ENCODE results near the gene SOD2. TPM values are rescaled to one million over a fixed set of nuclear protein-coding genes. Genes with fewer than 3 reads are reported as not detected.
"Not testable (repeated sequence)": the region's sequence is repeated elsewhere in the genome, so short reads cannot be mapped to it uniquely, and the experiment has no call there.

The SOD2 gene
- total RNA-seq, 1 experiment from 2014 or later = 180 TPM

- no peak overlapping the region for H3K27ac ChIP-seq (ENCODE audit: low read length)
- in situ Hi-C loops (cut with HindIII; ENCODE audit: low pct_unique_long_range_greater_than_20kb, low sequenced_read_pairs) (no loop called here), intact Hi-C loops (cut with micrococcal nuclease; ENCODE audit: unreplicated experiment) (no loop called here)
- H3K36me3 ChIP-seq (ENCODE audit: control insufficient read depth, insufficient read depth, low read length) = no peaks in the 10 kb centered on the region
- no peak overlapping the region for H3K4me3 ChIP-seq (ENCODE audit: low read depth in 2 of 2, low read length in 2 of 2)
- TF ChIP-seq, protein P1, sequence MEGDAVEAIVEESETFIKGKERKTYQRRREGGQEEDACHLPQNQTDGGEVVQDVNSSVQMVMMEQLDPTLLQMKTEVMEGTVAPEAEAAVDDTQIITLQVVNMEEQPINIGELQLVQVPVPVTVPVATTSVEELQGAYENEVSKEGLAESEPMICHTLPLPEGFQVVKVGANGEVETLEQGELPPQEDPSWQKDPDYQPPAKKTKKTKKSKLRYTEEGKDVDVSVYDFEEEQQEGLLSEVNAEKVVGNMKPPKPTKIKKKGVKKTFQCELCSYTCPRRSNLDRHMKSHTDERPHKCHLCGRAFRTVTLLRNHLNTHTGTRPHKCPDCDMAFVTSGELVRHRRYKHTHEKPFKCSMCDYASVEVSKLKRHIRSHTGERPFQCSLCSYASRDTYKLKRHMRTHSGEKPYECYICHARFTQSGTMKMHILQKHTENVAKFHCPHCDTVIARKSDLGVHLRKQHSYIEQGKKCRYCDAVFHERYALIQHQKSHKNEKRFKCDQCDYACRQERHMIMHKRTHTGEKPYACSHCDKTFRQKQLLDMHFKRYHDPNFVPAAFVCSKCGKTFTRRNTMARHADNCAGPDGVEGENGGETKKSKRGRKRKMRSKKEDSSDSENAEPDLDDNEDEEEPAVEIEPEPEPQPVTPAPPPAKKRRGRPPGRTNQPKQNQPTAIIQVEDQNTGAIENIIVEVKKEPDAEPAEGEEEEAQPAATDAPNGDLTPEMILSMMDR (IDR thresholded peaks at IDR 0.05) = no peak
- TF ChIP-seq TCF7L2 (IDR thresholded peaks at IDR 0.05; ENCODE audit: low read depth, low read length) (no peak), SIN3A (IDR thresholded peaks at IDR 0.05; ENCODE audit: borderline replicate concordance, insufficient read depth, low read depth, low read length) (no peak), POLR2AphosphoS5 (IDR thresholded peaks at IDR 0.05; ENCODE audit: low read depth, low read length) (no peak)
- TF ChIP-seq, protein P2, sequence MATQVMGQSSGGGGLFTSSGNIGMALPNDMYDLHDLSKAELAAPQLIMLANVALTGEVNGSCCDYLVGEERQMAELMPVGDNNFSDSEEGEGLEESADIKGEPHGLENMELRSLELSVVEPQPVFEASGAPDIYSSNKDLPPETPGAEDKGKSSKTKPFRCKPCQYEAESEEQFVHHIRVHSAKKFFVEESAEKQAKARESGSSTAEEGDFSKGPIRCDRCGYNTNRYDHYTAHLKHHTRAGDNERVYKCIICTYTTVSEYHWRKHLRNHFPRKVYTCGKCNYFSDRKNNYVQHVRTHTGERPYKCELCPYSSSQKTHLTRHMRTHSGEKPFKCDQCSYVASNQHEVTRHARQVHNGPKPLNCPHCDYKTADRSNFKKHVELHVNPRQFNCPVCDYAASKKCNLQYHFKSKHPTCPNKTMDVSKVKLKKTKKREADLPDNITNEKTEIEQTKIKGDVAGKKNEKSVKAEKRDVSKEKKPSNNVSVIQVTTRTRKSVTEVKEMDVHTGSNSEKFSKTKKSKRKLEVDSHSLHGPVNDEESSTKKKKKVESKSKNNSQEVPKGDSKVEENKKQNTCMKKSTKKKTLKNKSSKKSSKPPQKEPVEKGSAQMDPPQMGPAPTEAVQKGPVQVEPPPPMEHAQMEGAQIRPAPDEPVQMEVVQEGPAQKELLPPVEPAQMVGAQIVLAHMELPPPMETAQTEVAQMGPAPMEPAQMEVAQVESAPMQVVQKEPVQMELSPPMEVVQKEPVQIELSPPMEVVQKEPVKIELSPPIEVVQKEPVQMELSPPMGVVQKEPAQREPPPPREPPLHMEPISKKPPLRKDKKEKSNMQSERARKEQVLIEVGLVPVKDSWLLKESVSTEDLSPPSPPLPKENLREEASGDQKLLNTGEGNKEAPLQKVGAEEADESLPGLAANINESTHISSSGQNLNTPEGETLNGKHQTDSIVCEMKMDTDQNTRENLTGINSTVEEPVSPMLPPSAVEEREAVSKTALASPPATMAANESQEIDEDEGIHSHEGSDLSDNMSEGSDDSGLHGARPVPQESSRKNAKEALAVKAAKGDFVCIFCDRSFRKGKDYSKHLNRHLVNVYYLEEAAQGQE (IDR thresholded peaks at IDR 0.05; ENCODE audit: insufficient read depth in 1 of 2, low read depth in 2 of 2, low read length in 1 of 2) = no peak
- H3K4me1 ChIP-seq (ENCODE audit: control insufficient read depth, insufficient read depth, low read length) = 0 out of 2 replicates have a peak, but pooled peaks cover 3% of the 10 kb centered on the region
- no peak for ATAC-seq
- no peaks in the 10 kb centered on the region for H3K27me3 ChIP-seq (ENCODE audit: control insufficient read depth, insufficient read depth, low read length)
- BruUV-seq (replicated peaks) = no TSS peak
- ChIA-PET POLR2A (no interaction called here), CTCF (no interaction called here)
- no peaks in the 10 kb centered on the region for H3K9me3 ChIP-seq (ENCODE audit: control insufficient read depth, insufficient read depth, low read depth, low read length)
- DNase-seq (ENCODE audit: low read depth, low spot score) = no peak
These were observed 21.4 kb upstream of the SOD2 start for GRCh38 chr6:159714404-159714803.

- intact Hi-C loops (cut with micrococcal nuclease; ENCODE audit: unreplicated experiment) (no loop called here), in situ Hi-C loops (cut with HindIII; ENCODE audit: low pct_unique_long_range_greater_than_20kb, low sequenced_read_pairs) (no loop called here)
- Histone ChIP-seq H3K4me1 (ENCODE audit: control insufficient read depth, insufficient read depth, low read length) (0 out of 2 replicates have a peak, but pooled peaks cover 3% of the 10 kb centered on the region), H3K9me3 (ENCODE audit: control insufficient read depth, insufficient read depth, low read depth, low read length) (no peaks in the 10 kb centered on the region), H3K27ac (ENCODE audit: low read length) (no peak overlapping the region), H3K27me3 (ENCODE audit: control insufficient read depth, insufficient read depth, low read length) (no peaks in the 10 kb centered on the region), H3K36me3 (ENCODE audit: control insufficient read depth, insufficient read depth, low read length) (no peaks in the 10 kb centered on the region), H3K4me3 (ENCODE audit: low read depth in 2 of 2, low read length in 2 of 2) (no peak overlapping the region)
- no peak for DNase-seq (ENCODE audit: low read depth, low spot score)
- CTCF ChIA-PET = no interaction called here
- POLR2A ChIA-PET = no interaction called here
- TF ChIP-seq POLR2AphosphoS5 (IDR thresholded peaks at IDR 0.05; ENCODE audit: low read depth, low read length) = no peak
- TF ChIP-seq, protein P2 (IDR thresholded peaks at IDR 0.05; ENCODE audit: insufficient read depth in 1 of 2, low read depth in 2 of 2, low read length in 1 of 2) = no peak
- TF ChIP-seq SIN3A (IDR thresholded peaks at IDR 0.05; ENCODE audit: borderline replicate concordance, insufficient read depth, low read depth, low read length) = no peak
- no peak for TF ChIP-seq TCF7L2 (IDR thresholded peaks at IDR 0.05; ENCODE audit: low read depth, low read length)
- TF ChIP-seq, protein P1 (IDR thresholded peaks at IDR 0.05) = no peak
- no TSS peak for BruUV-seq (replicated peaks)
- ATAC-seq = no peak
These were observed 20.9 kb upstream of the SOD2 start for GRCh38 chr6:159713984-159714383.

GRCh38 chr6:159712389-159712788 lies 19.3 kb upstream of the SOD2 start:
- H3K4me1 ChIP-seq (ENCODE audit: control insufficient read depth, insufficient read depth, low read length); ATAC-seq; H3K27me3 ChIP-seq (ENCODE audit: control insufficient read depth, insufficient read depth, low read length); POLR2A ChIA-PET; BruUV-seq (replicated peaks); in situ Hi-C loops (cut with HindIII; ENCODE audit: low pct_unique_long_range_greater_than_20kb, low sequenced_read_pairs); H3K36me3 ChIP-seq (ENCODE audit: control insufficient read depth, insufficient read depth, low read length); intact Hi-C loops (cut with micrococcal nuclease; ENCODE audit: unreplicated experiment); CTCF ChIA-PET; H3K27ac ChIP-seq (ENCODE audit: low read length); H3K9me3 ChIP-seq (ENCODE audit: control insufficient read depth, insufficient read depth, low read depth, low read length); DNase-seq (ENCODE audit: low read depth, low spot score); H3K4me3 ChIP-seq (ENCODE audit: low read depth in 2 of 2, low read length in 2 of 2): not testable (repeated sequence)

DNA sequence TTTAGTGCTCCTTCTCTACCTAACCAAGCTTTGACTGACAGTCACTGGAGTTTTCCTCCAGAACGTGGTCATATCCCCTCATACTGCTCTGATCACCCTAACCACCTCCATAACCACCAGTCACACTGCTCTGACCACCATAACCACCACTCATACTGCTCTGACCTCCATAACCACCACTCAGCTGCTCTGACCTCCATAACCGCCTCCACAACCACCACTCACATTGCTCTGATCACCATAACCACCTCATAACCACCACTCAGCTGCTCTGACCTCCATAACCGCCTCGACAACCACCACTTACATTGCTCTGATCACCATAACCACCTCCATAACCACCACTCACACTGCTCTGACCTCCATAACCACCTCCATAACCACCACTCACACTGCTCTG lies 17.6 kb upstream of the SOD2 start:
- intact Hi-C loops (cut with micrococcal nuclease; ENCODE audit: unreplicated experiment); in situ Hi-C loops (cut with HindIII; ENCODE audit: low pct_unique_long_range_greater_than_20kb, low sequenced_read_pairs): not testable (repeated sequence)

More for the DNA sequence above, 17.6 kb upstream of the SOD2 start:
- BruUV-seq (replicated peaks); POLR2A ChIA-PET; H3K27me3 ChIP-seq (ENCODE audit: control insufficient read depth, insufficient read depth, low read length); H3K27ac ChIP-seq (ENCODE audit: low read length); H3K4me1 ChIP-seq (ENCODE audit: control insufficient read depth, insufficient read depth, low read length); H3K4me3 ChIP-seq (ENCODE audit: low read depth in 2 of 2, low read length in 2 of 2); ATAC-seq; DNase-seq (ENCODE audit: low read depth, low spot score); CTCF ChIA-PET; H3K36me3 ChIP-seq (ENCODE audit: control insufficient read depth, insufficient read depth, low read length); H3K9me3 ChIP-seq (ENCODE audit: control insufficient read depth, insufficient read depth, low read depth, low read length): not testable (repeated sequence)
